Kidney tubule cell (primary cell): Measurements from ENCODE around the gene METTL17.
"Not testable (repeated sequence)": the region's sequence is repeated elsewhere in the genome, so short reads cannot be mapped to it uniquely, and the experiment has no call there.

Source experiments
- DNase-seq: peaks from one replicate; pipeline ENCODE4 v3.0.0-alpha.2; 2018; ENCODE audit warnings: low spot score

Gene METTL17

DNA sequence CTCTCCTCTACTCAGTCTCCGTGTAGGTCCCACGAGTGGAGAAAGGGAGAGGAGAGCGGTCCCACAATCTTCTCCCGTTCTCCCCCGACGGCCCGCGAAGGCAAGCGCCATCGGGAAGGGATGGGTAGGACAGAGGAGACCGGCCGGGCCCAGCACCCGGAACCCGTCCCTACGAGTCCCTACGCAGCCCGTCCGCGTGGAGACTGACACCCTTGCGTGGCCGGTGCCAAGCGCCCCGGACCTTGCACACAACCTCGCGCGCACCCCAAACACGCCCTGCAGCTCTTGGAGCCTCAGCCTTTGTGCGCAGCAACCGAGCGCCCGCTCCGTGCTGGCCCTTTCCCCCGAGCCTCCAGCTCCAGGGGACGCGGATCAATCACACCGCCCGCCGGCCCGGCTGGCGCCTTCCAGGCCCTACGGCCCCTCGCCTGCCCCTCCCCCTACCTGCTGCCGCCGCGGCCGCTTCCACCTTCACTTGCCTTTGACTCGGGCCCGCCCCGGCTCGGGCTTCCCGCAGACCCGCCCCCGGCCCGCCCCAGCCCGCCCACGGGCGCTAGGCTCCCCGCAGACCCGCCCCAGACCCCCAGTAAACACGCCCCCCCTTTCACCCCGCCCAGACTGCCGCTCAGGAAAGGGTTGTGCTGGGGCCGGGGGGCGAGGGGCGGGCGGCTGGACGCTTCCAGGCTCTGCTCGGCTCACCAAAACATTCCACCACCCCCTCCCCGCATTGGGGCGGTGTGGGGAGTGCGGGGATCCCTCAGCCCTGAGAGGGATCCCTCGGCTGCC lies 35.0 kb downstream of the METTL17 start, which contains the start of gene NDRG2:
NDRG2 (minus strand) TSS at position 477 of the 786 bp plus-strand sequence. CDS start 1,746 bp downstream, outside the sequence.
- peak; percentile 20 for DNase-seq

- no peak for DNase-seq
Measured at GRCh38 chr14:21025371-21026273, 35.8 kb downstream of the METTL17 start.

DNA sequence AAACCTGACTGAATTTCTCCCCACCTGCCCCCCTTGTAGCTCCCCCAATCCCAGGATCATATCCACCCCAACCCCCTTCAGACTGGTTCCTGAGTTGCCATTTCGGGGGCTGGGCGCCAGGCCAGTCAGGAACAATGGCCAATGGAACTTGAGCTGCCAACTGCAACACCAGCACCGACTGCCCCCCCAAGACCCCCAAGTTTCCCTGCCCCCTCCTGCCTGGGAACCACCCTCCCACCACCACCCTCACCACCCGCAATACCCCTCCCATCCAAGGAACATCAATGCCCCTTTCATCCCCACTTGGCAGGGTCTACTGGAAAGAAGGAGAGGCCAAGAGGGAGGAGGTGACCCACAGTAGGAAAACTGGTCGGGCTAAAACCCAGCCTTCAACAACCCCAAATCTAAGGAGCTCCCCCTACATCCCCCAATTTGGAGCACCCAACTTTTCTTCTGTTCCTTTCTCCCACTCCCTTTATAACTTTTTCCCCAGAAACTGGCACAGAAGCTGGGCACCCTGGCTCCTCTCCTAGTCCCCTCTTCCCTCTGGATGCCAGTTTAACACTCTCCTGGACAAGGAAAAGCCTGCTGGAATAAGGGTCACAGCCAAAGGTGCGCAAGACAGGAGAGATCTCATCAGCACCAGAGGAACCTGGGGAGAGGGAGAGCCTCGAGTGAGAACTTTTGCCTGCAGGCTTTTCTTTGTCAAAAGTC lies 36.7 kb downstream of the METTL17 start:
- DNase-seq: no peak

DNA sequence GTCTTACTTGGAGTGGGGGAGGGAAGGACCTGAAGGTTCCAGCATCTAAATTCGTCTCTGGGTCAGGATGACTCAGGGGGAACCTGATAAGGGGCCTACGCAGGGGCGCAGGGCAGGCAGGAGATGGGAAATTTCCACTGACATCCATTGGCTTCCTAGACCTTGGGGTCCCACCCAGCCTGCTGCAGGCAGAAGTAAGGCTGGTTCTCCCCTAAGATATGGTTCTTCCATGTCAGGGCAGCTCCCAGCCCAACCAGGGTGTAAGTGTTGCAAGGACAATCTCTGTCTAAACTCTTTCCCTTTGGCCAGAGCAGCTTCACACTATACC lies 37.2 kb downstream of the METTL17 start:
- DNase-seq: no peak

GRCh38 chr14:21029917-21030316 lies 40.1 kb downstream of the METTL17 start, which contains the start of gene TPPP2:
Gene TPPP2, plus strand, starts transcription at chr14:21030217. Its CDS starts 365 bp downstream, at chr14:21030582.
- no peak for DNase-seq

GRCh38 chr14:21030531-21030930 lies 40.8 kb downstream of the METTL17 start:
- no peak for DNase-seq

DNA sequence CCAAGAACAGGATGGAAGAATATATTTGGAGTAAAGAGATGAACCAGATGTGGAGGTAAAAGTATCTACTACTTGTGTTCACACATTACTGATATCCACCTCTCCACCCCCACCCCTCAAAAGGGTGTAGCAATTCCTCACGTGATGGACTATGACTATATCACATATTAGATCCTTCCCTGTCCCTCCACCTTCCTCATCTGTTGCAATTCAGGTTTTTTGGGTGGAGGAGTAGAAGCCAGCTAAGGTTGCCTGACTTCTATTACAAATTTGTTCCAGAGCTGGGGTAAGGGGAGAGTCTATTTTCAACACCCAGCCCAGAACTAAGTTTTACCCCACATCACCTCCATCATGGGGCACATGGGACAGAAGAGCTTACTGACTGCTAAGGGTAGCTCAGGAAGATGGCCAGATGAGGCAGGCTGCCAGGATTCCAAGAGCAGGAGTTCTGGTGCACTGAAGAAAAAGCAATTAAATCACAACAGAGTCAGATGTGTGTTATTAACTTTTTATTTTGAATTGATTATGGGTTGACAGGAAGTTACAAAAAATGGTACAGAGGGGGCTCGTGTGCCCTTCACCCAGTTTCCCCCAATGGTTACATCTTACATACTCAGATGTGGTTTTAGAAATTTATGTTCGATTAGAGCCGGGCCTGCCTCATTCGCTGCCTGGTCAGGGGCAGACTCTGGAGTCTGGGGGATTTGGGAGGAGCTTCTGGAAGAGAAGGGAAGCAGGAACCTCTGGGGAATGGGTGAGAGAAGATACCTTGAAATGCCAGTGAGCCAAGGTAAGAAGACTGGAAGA lies 42.7 kb downstream of the METTL17 start:
- DNase-seq: no peak

DNA sequence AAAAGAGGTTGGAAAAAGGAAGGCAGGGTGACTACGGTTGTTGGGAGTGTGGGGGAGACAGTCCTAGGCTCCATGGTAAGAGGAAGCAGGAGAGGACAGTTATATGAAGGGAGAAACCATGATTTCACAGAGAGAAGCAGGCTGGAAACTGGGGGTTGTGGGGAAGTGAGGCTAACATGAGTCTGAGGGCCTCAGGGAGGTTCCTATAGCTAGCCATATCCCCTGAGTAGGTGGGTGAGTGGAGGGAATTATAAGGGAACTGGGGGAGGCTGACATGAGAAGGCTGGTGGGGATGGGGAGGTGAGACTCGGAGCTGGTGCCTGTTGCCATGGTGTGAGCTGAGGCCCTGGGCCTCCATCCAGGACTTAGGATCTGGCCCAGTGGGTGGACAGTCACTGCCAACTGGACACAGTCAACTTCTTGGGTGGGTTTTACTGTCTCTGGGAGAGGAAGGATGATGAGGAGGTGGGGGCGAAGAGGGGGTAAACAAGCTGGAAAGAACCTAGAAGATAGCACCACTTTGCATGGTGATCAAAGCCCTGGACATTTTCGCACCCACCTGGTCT lies 43.4 kb downstream of the METTL17 start:
- DNase-seq: no peak

DNA sequence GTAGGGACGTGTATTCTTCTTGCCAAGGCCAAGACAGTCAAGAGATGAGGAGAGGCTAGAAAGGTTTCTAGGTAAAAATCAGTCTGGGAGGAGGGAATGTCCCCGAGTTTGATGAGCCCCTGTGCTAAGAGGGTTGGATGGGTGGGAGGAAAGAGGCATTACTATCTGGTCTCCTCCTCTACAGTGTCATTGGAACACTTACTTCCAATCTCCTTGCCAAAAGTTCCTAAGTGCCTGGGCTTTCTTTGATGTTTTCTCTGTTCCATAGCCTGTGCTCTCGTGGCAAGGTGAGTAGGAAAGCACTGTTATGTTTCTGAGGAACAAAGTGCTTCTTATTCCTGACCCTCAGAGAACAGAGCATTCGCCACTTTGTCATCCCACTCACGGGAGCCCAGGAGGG lies 44.9 kb downstream of the METTL17 start, which contains the start of gene RNASE13:
RNASE13 (minus strand) TSS at position 101 of the 400 bp plus-strand sequence. CDS start 519 bp downstream, outside the sequence.
- no peak for DNase-seq

DNA sequence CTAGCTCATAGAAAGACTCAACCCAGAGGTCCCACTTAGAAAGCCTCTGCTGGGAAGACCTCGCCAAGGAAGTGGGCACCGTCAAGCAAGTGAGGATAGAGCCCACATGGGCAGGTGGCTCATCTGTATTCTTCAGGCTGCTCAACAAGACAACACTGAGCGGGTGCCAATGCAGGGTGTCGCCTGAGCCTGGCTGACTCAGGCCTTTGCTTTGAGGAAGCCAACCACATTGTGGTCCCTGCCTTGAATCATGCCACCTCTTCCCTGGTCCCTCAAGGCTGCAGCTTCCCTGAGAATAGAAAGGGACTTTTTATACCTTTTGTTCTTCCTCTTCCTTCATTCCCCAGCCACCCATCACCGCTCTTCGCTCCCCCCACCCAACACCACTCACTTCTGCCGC lies 47.0 kb downstream of the METTL17 start:
- DNase-seq: peak; percentile 87

DNA sequence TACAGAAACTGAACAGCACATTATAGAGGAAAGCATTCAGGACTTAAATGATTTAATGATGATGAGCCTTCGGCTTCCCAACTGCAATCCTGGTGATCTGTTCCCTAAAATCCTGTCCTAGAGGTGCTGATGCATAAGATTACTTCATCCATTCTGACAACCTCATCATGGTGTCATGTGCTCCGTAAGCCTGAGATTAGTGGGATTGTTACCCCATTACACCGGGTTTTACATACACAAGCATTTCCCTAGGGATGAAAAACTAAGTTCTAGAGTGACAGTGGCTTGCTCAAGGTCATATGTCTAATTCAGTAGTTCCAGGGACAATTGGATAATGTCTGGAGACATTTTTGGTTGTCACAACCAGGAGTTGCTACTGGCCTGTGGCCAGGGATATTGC lies 47.4 kb downstream of the METTL17 start:
- DNase-seq: no peak

DNA sequence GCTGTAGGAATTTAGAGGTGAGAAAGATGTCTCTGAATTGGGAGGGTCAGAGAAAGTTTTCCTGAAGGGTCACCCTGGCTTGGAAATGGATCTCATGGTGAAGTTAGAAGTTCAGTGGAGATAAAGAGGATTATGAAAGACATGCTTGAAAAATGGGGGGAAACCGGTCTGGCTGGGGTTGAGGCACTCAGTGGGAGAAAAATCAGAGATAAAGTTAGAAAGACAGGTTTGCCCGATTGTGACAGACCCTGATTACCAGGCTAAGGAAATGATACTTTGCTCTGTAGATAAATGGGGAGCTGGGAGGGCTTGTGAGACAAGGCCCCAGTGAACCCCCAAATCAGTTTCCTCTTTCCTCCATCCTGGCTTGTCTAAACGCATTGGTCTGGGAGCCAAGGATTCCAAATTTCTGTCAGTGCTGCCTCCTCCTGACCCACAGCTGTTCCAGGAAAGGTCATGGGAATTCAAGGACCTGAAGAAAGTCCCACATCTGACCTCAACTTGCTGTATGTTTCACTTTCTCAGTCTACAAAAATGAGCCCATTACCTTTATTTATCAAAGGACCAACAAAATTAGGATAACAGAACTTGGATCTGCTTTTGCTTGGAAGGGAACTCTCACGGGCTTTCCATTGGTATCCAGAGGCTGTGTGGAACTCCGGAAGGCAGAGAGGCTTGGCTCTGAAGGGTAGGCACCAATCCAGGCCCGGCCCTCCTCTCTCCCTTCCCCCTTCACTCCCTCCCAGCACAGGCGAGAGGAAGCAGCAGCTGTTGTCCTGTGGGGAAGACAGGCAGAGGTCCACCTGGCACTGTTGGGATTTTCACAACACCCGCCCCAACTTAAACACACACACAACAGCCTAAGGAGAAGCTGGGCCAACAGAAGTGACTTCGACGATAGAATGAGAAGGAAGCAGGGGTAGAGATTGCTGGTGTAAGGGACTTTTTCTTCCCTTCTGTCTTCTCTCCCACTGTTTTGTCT lies 49.0 kb downstream of the METTL17 start:
- DNase-seq: no peak

- DNase-seq: peak; percentile 55
Measured at GRCh38 chr14:21039585-21040369, 50.0 kb downstream of the METTL17 start.

DNA sequence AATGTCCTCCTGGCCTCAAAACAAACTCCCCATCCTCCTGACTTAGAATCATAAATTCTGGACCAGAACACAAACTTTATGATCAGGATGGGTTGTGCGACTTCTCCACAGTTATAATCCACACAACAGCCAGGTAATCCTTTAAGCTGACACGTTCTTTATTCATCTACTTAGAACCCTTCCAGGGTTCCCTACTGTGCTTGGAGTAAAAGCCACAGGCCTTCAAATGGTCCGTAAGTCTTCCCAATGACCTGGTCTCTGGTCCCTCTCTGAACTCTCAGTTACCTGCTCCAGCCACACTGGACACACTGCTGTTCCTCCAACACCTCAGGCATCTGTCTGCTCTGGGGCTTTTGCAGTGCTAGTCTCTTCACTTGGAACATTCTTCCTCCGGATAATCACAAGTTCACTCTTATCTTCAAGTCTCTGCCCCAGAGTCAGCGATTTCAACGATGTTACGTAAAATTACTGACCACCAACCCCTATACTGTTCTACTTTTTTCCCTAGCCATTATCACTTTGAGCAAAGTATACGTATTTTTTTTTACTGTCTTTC lies 50.7 kb downstream of the METTL17 start:
- DNase-seq: no peak

DNA sequence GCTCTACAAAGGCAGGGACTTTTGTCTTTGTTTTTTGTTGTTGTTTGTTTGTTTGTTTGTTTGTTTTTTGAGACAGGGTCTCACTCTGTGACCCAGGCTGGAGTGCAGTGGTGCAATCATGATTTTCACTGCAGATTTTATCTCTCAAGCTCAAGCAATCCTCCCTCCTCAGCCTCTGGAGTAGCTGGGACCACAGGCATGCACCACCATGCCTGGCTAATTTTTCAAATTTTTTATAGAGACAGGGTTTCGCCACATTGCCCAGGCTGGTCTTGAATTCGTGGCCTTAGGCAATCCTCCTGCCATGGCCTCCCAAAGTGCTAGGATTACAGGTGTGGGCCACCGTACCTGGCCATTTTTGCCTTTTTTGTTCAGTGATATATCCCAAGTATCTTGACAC lies 51.2 kb downstream of the METTL17 start:
- not testable (repeated sequence) for DNase-seq

- peak; percentile 66 for DNase-seq
Measured at GRCh38 chr14:21041676-21042433, 52.1 kb downstream of the METTL17 start, which contains the start of gene RNASE7. Gene RNASE7, plus strand, starts transcription at chr14:21042362. Its CDS starts 631 bp downstream, at chr14:21042993.

- DNase-seq: peak; percentile 47
Measured at GRCh38 chr14:21042918-21043317, 53.1 kb downstream of the METTL17 start.
